AG10803 (cell line): Measurements from ENCODE around the gene IGF2R.

Experiments
- DNase-seq: peaks from one replicate; pipeline ENCODE4 v3.0.0; 2010; ENCODE audit warnings: low read depth
- H3K4me3 ChIP-seq: 2 replicates; pipeline ENCODE4 v1.5.1; 2011; ENCODE audit warnings: mild to moderate bottlenecking, low read length, control low read depth
- CTCF ChIP-seq: conservative IDR thresholded peaks from 2 replicates; pipeline ENCODE4 v1.5.1; 2011; ENCODE audit warnings: mild to moderate bottlenecking, low read length, control low read depth, inconsistent platforms

Gene IGF2R

GRCh38 chr6:160055378-160055777 lies 86.5 kb downstream of the IGF2R start:
- no peak for TF ChIP-seq CTCF
- DNase-seq = no peak
- no peak overlapping the region for H3K4me3 ChIP-seq

- no peak for DNase-seq
- H3K4me3 ChIP-seq = no peak overlapping the region
- no peak for TF ChIP-seq CTCF
These were observed 86.9 kb downstream of the IGF2R start for GRCh38 chr6:160055813-160056212.

- no peak for TF ChIP-seq CTCF
- DNase-seq = no peak
- H3K4me3 ChIP-seq = no peak overlapping the region
These were observed 88.2 kb downstream of the IGF2R start for GRCh38 chr6:160057080-160057479.

- TF ChIP-seq CTCF = no peak
- DNase-seq = no peak
- H3K4me3 ChIP-seq = no peak overlapping the region
These were observed 89.8 kb downstream of the IGF2R start for GRCh38 chr6:160058603-160059215.

GRCh38 chr6:160060221-160060620 lies 91.3 kb downstream of the IGF2R start:
- no peak overlapping the region for H3K4me3 ChIP-seq
- DNase-seq = no peak
- TF ChIP-seq CTCF = no peak

GRCh38 chr6:160060920-160061447 lies 92.1 kb downstream of the IGF2R start:
- H3K4me3 ChIP-seq = no peak overlapping the region

More at GRCh38 chr6:160060920-160061447, 92.1 kb downstream of the IGF2R start:
- DNase-seq = no peak
- no peak for TF ChIP-seq CTCF
